Retinal pigment epithelial cell (primary cell): ENCODE data around the gene MYLK4.

ENCODE experiments used
- DNase-seq: peaks from one replicate; pipeline ENCODE4 v3.0.0-alpha.2; 2010; ENCODE audit warnings: low read depth
- H3K4me3 ChIP-seq: 2 replicates; pipeline ENCODE4 v1.5.1; 2011; ENCODE audit warnings: mild to moderate bottlenecking, low read length, control low read depth, moderate library complexity
- CTCF ChIP-seq: conservative IDR thresholded peaks from 2 replicates; pipeline ENCODE4 v1.5.1; 2011; ENCODE audit warnings: low read depth, low read length, control low read depth, inconsistent platforms

The MYLK4 gene

DNA sequence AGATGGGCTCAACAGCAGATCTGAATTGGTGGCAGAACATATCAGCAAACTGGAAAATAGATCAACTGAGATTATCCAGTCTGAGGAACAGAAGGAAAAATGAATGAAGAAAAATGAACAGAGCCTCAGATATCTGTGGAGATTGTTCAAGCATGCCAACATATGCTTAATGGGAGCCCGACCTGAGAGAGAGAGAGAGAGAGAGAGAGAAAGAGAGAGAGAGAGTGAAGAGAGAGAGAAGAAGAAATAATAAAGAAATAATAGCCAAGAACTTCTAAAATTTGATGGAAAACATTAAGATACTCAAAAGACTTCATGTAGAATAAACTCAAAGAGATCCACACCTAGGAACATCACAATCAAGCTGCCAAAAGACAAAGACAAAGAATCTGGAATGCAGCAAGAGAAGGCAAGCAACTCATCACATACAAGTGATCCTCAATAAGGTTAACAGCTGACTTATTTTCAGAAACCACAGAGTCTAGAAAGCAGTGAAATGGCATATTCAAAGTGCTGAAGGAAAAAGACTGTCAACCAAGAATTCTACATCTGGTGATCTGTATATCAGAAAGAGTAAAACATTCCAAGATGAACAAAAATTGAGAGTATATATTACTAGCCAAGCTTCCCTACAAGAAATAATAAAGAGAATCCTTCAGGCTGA is 97.2 kb downstream of the MYLK4 start:
- DNase-seq: no peak
- no peak for TF ChIP-seq CTCF

GRCh38 chr6:2652611-2653010 is 98.1 kb downstream of the MYLK4 start:
- no peak for DNase-seq
- no peak overlapping the region for H3K4me3 ChIP-seq

More for the DNA sequence above, 97.2 kb downstream of the MYLK4 start:
- H3K4me3 ChIP-seq: no peak overlapping the region

GRCh38 chr6:2651961-2652360 is 98.8 kb downstream of the MYLK4 start:
- DNase-seq: no peak
- no peak for TF ChIP-seq CTCF
- H3K4me3 ChIP-seq: no peak overlapping the region

More at GRCh38 chr6:2652611-2653010, 98.1 kb downstream of the MYLK4 start:
- TF ChIP-seq CTCF: no peak

- DNase-seq: no peak
- no peak for TF ChIP-seq CTCF
- no peak overlapping the region for H3K4me3 ChIP-seq
Observed at GRCh38 chr6:2651536-2651935, 99.2 kb downstream of the MYLK4 start.

DNA sequence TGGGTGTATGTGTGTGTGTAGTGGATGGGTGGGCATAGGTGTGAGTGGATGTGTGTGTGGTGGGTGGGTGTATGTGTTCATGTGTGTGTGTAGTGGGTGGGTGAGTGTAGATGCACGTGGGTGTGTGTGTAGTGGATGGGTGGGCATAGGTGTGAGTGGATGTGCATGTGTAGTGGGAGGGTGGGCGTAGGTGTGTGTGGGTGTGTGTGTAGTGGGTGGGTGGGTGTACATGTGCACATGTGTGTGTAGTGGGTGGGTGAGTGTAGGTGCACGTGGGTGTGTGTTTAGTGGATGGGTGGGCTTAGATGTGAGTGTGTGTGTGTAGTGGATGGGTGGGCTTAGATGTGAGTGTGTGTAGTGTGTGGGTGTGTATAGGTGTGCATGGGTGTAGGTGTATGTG is 104.4 kb downstream of the MYLK4 start:
- no peak overlapping the region for H3K4me3 ChIP-seq
- no peak for DNase-seq
- no peak for TF ChIP-seq CTCF

- no peak overlapping the region for H3K4me3 ChIP-seq
- no peak for TF ChIP-seq CTCF
- DNase-seq: no peak
Observed at GRCh38 chr6:2643935-2644539, 106.7 kb downstream of the MYLK4 start.

DNA sequence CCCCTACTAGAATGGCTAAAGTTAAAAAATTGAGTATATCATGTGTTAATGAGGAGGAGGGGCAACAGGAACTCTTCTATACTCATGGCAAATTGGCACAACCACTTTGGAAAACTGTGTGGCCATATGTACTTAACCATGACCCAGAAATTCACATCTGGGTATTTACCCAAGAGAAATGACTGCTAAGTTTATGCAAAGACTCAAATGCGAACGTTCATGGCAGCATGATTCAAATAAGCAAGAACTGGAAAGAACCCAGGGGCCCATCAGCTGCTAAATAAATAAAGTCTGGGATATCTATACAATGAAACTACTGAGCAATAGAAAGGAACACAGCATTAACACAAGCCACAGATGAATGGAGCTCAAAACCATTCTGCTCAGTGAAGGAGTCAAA is 107.6 kb downstream of the MYLK4 start:
- DNase-seq: no peak
- no peak for TF ChIP-seq CTCF

More for the DNA sequence above, 107.6 kb downstream of the MYLK4 start:
- H3K4me3 ChIP-seq: no peak overlapping the region
